ENCODE results near the gene ITM2C. TPM values are rescaled to one million over a fixed set of nuclear protein-coding genes. Genes with fewer than 3 reads are reported as not detected.

Gene ITM2C
- total and polyA plus RNA-seq, 9 of the 15 experiments (the other 6 are each of a cell fraction or from before 2014, with no cell fraction given): 0.49 to 58.8 (median 21.5) TPM

DNA sequence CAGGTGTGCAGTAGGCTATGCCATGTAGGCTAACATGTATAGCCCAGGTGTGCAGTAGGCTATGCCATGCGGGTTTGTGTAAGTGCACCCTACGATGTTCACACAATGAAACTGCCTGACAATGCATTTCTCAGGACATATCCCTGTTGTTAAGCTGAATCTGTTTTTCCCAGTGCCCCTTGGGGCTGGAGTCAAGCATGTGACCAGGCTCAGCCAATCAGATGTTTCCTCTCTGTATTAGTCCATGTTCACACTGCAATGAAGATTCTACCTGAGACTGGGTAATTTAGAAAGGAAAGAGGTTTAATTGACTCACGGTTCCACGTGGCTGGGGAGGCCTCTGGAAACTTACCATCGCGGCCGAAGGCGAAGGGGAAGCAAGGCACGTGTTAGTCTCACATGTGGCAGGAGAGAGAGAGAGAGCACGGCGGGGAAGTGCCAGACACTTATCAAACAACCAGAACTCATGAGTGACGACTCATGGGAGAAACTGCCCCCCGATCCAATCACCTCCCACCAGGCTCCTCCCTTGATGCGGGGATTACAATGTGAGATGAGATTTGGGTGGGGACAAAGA is 24.2 kb downstream of the ITM2C start (continued):
- TF ChIP-seq, protein P1, sequence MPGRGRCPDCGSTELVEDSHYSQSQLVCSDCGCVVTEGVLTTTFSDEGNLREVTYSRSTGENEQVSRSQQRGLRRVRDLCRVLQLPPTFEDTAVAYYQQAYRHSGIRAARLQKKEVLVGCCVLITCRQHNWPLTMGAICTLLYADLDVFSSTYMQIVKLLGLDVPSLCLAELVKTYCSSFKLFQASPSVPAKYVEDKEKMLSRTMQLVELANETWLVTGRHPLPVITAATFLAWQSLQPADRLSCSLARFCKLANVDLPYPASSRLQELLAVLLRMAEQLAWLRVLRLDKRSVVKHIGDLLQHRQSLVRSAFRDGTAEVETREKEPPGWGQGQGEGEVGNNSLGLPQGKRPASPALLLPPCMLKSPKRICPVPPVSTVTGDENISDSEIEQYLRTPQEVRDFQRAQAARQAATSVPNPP (IDR thresholded peaks at IDR 0.05; ENCODE audit: borderline replicate concordance, insufficient read depth, insufficient read length): no peak
- TF ChIP-seq, protein P2, sequence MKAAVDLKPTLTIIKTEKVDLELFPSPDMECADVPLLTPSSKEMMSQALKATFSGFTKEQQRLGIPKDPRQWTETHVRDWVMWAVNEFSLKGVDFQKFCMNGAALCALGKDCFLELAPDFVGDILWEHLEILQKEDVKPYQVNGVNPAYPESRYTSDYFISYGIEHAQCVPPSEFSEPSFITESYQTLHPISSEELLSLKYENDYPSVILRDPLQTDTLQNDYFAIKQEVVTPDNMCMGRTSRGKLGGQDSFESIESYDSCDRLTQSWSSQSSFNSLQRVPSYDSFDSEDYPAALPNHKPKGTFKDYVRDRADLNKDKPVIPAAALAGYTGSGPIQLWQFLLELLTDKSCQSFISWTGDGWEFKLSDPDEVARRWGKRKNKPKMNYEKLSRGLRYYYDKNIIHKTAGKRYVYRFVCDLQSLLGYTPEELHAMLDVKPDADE (conservative IDR thresholded peaks at IDR 0.05; ENCODE audit: control insufficient read depth, low read depth, low read length): no peak
- TF ChIP-seq, protein P3, sequence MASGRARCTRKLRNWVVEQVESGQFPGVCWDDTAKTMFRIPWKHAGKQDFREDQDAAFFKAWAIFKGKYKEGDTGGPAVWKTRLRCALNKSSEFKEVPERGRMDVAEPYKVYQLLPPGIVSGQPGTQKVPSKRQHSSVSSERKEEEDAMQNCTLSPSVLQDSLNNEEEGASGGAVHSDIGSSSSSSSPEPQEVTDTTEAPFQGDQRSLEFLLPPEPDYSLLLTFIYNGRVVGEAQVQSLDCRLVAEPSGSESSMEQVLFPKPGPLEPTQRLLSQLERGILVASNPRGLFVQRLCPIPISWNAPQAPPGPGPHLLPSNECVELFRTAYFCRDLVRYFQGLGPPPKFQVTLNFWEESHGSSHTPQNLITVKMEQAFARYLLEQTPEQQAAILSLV (tag; IDR thresholded peaks at IDR 0.05): no peak
- TF ChIP-seq L3MBTL2 (IDR thresholded peaks at IDR 0.05) (0 out of 2 replicates have a peak, but pooled peaks have one; percentile 13), HMG20A (CRISPR knock-in tag; conservative IDR thresholded peaks at IDR 0.05) (no peak), KLF13 (tag; IDR thresholded peaks at IDR 0.05; ENCODE audit: borderline replicate concordance, low read depth) (no peak), ZNF384 (IDR thresholded peaks at IDR 0.05; ENCODE audit: low read depth, low read length) (no peak)
- TF ChIP-seq, protein P4, sequence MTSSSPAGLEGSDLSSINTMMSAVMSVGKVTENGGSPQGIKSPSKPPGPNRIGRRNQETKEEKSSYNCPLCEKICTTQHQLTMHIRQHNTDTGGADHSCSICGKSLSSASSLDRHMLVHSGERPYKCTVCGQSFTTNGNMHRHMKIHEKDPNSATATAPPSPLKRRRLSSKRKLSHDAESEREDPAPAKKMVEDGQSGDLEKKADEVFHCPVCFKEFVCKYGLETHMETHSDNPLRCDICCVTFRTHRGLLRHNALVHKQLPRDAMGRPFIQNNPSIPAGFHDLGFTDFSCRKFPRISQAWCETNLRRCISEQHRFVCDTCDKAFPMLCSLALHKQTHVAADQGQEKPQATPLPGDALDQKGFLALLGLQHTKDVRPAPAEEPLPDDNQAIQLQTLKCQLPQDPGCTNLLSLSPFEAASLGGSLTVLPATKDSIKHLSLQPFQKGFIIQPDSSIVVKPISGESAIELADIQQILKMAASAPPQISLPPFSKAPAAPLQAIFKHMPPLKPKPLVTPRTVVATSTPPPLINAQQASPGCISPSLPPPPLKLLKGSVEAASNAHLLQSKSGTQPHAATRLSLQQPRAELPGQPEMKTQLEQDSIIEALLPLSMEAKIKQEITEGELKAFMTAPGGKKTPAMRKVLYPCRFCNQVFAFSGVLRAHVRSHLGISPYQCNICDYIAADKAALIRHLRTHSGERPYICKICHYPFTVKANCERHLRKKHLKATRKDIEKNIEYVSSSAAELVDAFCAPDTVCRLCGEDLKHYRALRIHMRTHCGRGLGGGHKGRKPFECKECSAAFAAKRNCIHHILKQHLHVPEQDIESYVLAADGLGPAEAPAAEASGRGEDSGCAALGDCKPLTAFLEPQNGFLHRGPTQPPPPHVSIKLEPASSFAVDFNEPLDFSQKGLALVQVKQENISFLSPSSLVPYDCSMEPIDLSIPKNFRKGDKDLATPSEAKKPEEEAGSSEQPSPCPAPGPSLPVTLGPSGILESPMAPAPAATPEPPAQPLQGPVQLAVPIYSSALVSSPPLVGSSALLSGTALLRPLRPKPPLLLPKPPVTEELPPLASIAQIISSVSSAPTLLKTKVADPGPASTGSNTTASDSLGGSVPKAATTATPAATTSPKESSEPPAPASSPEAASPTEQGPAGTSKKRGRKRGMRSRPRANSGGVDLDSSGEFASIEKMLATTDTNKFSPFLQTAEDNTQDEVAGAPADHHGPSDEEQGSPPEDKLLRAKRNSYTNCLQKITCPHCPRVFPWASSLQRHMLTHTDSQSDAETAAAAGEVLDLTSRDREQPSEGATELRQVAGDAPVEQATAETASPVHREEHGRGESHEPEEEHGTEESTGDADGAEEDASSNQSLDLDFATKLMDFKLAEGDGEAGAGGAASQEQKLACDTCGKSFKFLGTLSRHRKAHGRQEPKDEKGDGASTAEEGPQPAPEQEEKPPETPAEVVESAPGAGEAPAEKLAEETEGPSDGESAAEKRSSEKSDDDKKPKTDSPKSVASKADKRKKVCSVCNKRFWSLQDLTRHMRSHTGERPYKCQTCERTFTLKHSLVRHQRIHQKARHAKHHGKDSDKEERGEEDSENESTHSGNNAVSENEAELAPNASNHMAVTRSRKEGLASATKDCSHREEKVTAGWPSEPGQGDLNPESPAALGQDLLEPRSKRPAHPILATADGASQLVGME (CRISPR knock-in tag; IDR thresholded peaks at IDR 0.05): no peak
- TF ChIP-seq, protein P5, sequence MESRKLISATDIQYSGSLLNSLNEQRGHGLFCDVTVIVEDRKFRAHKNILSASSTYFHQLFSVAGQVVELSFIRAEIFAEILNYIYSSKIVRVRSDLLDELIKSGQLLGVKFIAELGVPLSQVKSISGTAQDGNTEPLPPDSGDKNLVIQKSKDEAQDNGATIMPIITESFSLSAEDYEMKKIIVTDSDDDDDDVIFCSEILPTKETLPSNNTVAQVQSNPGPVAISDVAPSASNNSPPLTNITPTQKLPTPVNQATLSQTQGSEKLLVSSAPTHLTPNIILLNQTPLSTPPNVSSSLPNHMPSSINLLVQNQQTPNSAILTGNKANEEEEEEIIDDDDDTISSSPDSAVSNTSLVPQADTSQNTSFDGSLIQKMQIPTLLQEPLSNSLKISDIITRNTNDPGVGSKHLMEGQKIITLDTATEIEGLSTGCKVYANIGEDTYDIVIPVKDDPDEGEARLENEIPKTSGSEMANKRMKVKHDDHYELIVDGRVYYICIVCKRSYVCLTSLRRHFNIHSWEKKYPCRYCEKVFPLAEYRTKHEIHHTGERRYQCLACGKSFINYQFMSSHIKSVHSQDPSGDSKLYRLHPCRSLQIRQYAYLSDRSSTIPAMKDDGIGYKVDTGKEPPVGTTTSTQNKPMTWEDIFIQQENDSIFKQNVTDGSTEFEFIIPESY (CRISPR knock-in tag; IDR thresholded peaks at IDR 0.05): peak; percentile 44; the same call in 1 of the 2 replicates
